SK-N-SH treated with all-trans-retinoic acid at 6 μM for 48 hours (cell line): ENCODE measurements around the gene MATN4.

Experiments used
- ATAC-seq: fragments of 200-7000 bp; cut with Tn5 transposase; 3 replicates; pipeline ENCODE4 v1.9.1; 2020; ENCODE audit warnings: mild to moderate bottlenecking, moderate library complexity
- ARNTL ChIP-seq: fragments of 450-650 bp; formaldehyde crosslinking; IDR thresholded peaks from 2 replicates; pipeline ENCODE4 v1.5.0; 2020; ENCODE audit warnings: low read depth, mild to moderate bottlenecking, moderate library complexity, borderline replicate concordance
- BACH2 ChIP-seq: fragments of 250-450 bp; sonication (Bioruptor Pico); IDR thresholded peaks from 2 replicates; pipeline ENCODE4 v1.9.0; 2021; ENCODE audit warnings: mild to moderate bottlenecking, borderline replicate concordance
- CREB5 ChIP-seq: fragments of 250-450 bp; sonication (Bioruptor Pico); IDR thresholded peaks from 2 replicates; pipeline ENCODE4 v1.5.1; 2020; ENCODE audit warnings: low read depth, mild to moderate bottlenecking, moderate library complexity
- CSDC2 ChIP-seq: fragments of 250-450 bp; sonication (Bioruptor Pico); IDR thresholded peaks from 2 replicates; pipeline ENCODE4 v1.5.0; 2020; ENCODE audit warnings: mild to moderate bottlenecking, moderate library complexity
- CSRNP3 ChIP-seq: fragments of 250-450 bp; sonication (Bioruptor Pico); IDR thresholded peaks from 2 replicates; pipeline ENCODE4 v1.5.1; 2021; ENCODE audit warnings: mild to moderate bottlenecking, moderate library complexity
- ESRRG ChIP-seq: fragments of 250-450 bp; sonication (Bioruptor Pico); IDR thresholded peaks from 2 replicates; pipeline ENCODE4 v1.6.1; 2021; ENCODE audit warnings: mild to moderate bottlenecking
- GLIS3 ChIP-seq: fragments of 250-450 bp; sonication (Bioruptor Pico); IDR thresholded peaks from 2 replicates; pipeline ENCODE4 v1.5.0; 2020; ENCODE audit warnings: mild to moderate bottlenecking, moderate library complexity
- ISL1 ChIP-seq: fragments of 250-450 bp; sonication (Bioruptor Pico); IDR thresholded peaks from 2 replicates; pipeline ENCODE4 v2.1.2; 2022; ENCODE audit warnings: mild to moderate bottlenecking, moderate library complexity
- OSR1 ChIP-seq: fragments of 250-450 bp; sonication (Bioruptor Pico); IDR thresholded peaks from 2 replicates; pipeline ENCODE4 v1.8.0; 2022; ENCODE audit warnings: moderate library complexity, mild to moderate bottlenecking, inconsistent platforms
- PATZ1 ChIP-seq: fragments of 250-450 bp; sonication (Bioruptor Pico); IDR thresholded peaks from 2 replicates; pipeline ENCODE4 v1.8.0; 2020; ENCODE audit warnings: mild to moderate bottlenecking, moderate library complexity, borderline replicate concordance
- PPARA ChIP-seq: fragments of 250-450 bp; sonication (Bioruptor Pico); IDR thresholded peaks from 2 replicates; pipeline ENCODE4 v1.5.0; 2020; ENCODE audit warnings: mild to moderate bottlenecking, borderline replicate concordance
- RARB ChIP-seq: fragments of 250-450 bp; sonication (Bioruptor Pico); IDR thresholded peaks from 2 replicates; pipeline ENCODE4 v1.8.0; 2021; ENCODE audit warnings: mild to moderate bottlenecking, moderate library complexity
- SNAI2 ChIP-seq: fragments of 250-450 bp; sonication (Bioruptor Pico); IDR thresholded peaks from 2 replicates; pipeline ENCODE4 v1.5.0; 2020; ENCODE audit warnings: mild to moderate bottlenecking, moderate library complexity
- TCF4 ChIP-seq: fragments of 250-450 bp; sonication (Bioruptor Pico); IDR thresholded peaks from 2 replicates; pipeline ENCODE4 v1.8.0; 2021; ENCODE audit warnings: mild to moderate bottlenecking, moderate library complexity, borderline replicate concordance
- TOX ChIP-seq: fragments of 250-450 bp; sonication (Bioruptor Pico); IDR thresholded peaks from 2 replicates; pipeline ENCODE4 v1.8.0; 2021; ENCODE audit warnings: mild to moderate bottlenecking, moderate library complexity, borderline replicate concordance
- TSHZ2 ChIP-seq: fragments of 250-450 bp; sonication (Bioruptor Pico); IDR thresholded peaks from 2 replicates; pipeline ENCODE4 v1.5.0; 2020; ENCODE audit warnings: mild to moderate bottlenecking, moderate library complexity
- ZC3H10 ChIP-seq: fragments of 250-450 bp; sonication (Bioruptor Pico); IDR thresholded peaks from 2 replicates; pipeline ENCODE4 v1.5.1; 2021; ENCODE audit warnings: mild to moderate bottlenecking, moderate library complexity
- ZFP3 ChIP-seq: fragments of 250-450 bp; sonication (Bioruptor Pico); IDR thresholded peaks from 2 replicates; pipeline ENCODE4 v1.5.0; 2020; ENCODE audit warnings: mild to moderate bottlenecking, moderate library complexity
- ZFP30 ChIP-seq: fragments of 450-650 bp; formaldehyde crosslinking; IDR thresholded peaks from 2 replicates; pipeline ENCODE4 v1.5.0; 2022; ENCODE audit warnings: mild to moderate bottlenecking, moderate library complexity
- ZNF565 ChIP-seq: fragments of 450-650 bp; formaldehyde crosslinking; conservative IDR thresholded peaks from 2 replicates; pipeline ENCODE4 v1.5.0; 2020; ENCODE audit warnings: low read depth, mild to moderate bottlenecking, moderate library complexity
- ZNF70 ChIP-seq: fragments of 450-650 bp; formaldehyde crosslinking; IDR thresholded peaks from 2 replicates; pipeline ENCODE4 v1.5.0; 2020; ENCODE audit warnings: mild to moderate bottlenecking, moderate library complexity

Gene MATN4

GRCh38 chr20:45339799-45340198 lies 31.7 kb upstream of the MATN4 start:
- TF ChIP-seq ZFP3: no peak
- no peak for TF ChIP-seq GLIS3 (CRISPR knock-in tag)
- no peak for TF ChIP-seq RARB
- TF ChIP-seq PATZ1 (CRISPR knock-in tag): no peak
- TF ChIP-seq ZC3H10 (CRISPR knock-in tag): no peak
- TF ChIP-seq TOX: no peak
- TF ChIP-seq, all 23 proteins: peak for 0
- ATAC-seq: no peak

- ATAC-seq: no peak
- TF ChIP-seq CSRNP3 (CRISPR knock-in tag) (no peak), ZNF70 (CRISPR knock-in tag) (no peak), ESRRG (CRISPR knock-in tag) (no peak), ZC3H10 (CRISPR knock-in tag) (no peak), CSDC2 (no peak), GLIS3 (CRISPR knock-in tag) (no peak), PATZ1 (CRISPR knock-in tag) (no peak), OSR1 (CRISPR knock-in tag) (no peak), ARNTL (no peak), ZFP3 (no peak)
These were observed 31.0 kb upstream of the MATN4 start for GRCh38 chr20:45339084-45339483.

- TF ChIP-seq ZFP3 (no peak), TOX (no peak), CREB5 (no peak), ZNF70 (CRISPR knock-in tag) (no peak), TCF4 (CRISPR knock-in tag) (no peak), ZFP30 (no peak), ISL1 (CRISPR knock-in tag) (no peak), OSR1 (CRISPR knock-in tag) (no peak), RARB (no peak), PPARA (CRISPR knock-in tag) (no peak), CSRNP3 (CRISPR knock-in tag) (no peak), PATZ1 (CRISPR knock-in tag) (no peak), ZNF565 (CRISPR knock-in tag) (no peak), TSHZ2 (CRISPR knock-in tag) (no peak), ARNTL (no peak), BACH2 (CRISPR knock-in tag) (no peak), SNAI2 (no peak)
These were observed 30.3 kb upstream of the MATN4 start for GRCh38 chr20:45338121-45339030.

More at GRCh38 chr20:45338121-45339030, 30.3 kb upstream of the MATN4 start:
- ATAC-seq: peak; percentile 4; the same call in 1 of the 3 replicates
